Loucy (cell line): ENCODE data around the gene CDK19.

Source experiments
- EZH2phosphoT487 ChIP-seq: fragments of 200-600 bp; IDR thresholded peaks from 2 replicates; pipeline ENCODE4 v1.6.1; 2018; ENCODE audit warnings: antibody characterized with exemption, mild to moderate bottlenecking, moderate library complexity, borderline replicate concordance
- TF ChIP-seq, protein P1 (sequence below): fragments of 200-600 bp; sonication (generic); conservative IDR thresholded peaks from 2 replicates; pipeline ENCODE4 v1.5.1; 2014; ENCODE audit warnings: mild to moderate bottlenecking, antibody characterized with exemption, low read length

DNA sequence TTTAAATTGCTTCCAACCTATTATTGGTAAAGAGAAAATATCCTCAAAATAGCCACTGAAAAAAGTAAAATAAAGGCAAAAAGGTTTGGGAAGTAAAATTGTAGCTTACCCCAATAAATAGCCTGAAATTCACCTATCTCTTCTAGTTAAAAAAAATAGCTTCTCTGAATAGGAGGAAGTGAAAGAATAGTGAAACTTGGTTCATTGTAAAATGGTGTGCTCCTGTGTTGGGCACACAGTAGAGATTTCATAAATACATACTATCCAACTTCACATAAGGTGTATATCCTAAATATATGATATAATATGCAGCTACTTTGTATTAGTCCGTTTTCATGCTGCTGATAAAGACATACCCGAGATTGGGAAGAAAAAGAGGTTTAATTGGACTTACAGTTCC, 45.3 kb downstream of the CDK19 start:
- TF ChIP-seq, protein P1, sequence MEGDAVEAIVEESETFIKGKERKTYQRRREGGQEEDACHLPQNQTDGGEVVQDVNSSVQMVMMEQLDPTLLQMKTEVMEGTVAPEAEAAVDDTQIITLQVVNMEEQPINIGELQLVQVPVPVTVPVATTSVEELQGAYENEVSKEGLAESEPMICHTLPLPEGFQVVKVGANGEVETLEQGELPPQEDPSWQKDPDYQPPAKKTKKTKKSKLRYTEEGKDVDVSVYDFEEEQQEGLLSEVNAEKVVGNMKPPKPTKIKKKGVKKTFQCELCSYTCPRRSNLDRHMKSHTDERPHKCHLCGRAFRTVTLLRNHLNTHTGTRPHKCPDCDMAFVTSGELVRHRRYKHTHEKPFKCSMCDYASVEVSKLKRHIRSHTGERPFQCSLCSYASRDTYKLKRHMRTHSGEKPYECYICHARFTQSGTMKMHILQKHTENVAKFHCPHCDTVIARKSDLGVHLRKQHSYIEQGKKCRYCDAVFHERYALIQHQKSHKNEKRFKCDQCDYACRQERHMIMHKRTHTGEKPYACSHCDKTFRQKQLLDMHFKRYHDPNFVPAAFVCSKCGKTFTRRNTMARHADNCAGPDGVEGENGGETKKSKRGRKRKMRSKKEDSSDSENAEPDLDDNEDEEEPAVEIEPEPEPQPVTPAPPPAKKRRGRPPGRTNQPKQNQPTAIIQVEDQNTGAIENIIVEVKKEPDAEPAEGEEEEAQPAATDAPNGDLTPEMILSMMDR = no peak
- no peak for TF ChIP-seq EZH2phosphoT487
